H9 (cell line): ENCODE results near the gene COL27A1. TPM values are rescaled to one million over a fixed set of nuclear protein-coding genes. Genes with fewer than 3 reads are reported as not detected.

ENCODE experiments used
- DNase-seq: peaks from one replicate; pipeline ENCODE4 v3.0.0-alpha.2; 2017
- H2AFZ ChIP-seq: one replicate; pipeline ENCODE4 v1.6.1; 2013; ENCODE audit warnings: mild to moderate bottlenecking, low read length, control low read depth, moderate library complexity
- H2AK5ac ChIP-seq: 2 replicates; pipeline ENCODE4 v1.6.1; 2013; ENCODE audit warnings: low read length, control low read depth, mixed read lengths; ENCODE audit not compliant: insufficient read length
- H2BK120ac ChIP-seq: one replicate; pipeline ENCODE4 v1.6.1; 2013; ENCODE audit warnings: low read depth, mild to moderate bottlenecking, low read length, control low read depth, inconsistent platforms; ENCODE audit not compliant: poor library complexity, severe bottlenecking
- H2BK12ac ChIP-seq: 2 replicates; pipeline ENCODE4 v1.6.1; 2013; ENCODE audit warnings: low read length, control low read depth, mixed read lengths, low read depth; ENCODE audit not compliant: insufficient read length
- H2BK15ac ChIP-seq: 2 replicates; pipeline ENCODE4 v1.6.1; 2013; ENCODE audit warnings: low read depth, low read length, control low read depth
- H2BK20ac ChIP-seq: one replicate; pipeline ENCODE4 v1.6.1; 2013; ENCODE audit warnings: low read depth, mild to moderate bottlenecking, low read length, control low read depth, inconsistent platforms; ENCODE audit not compliant: poor library complexity, severe bottlenecking
- H2BK5ac ChIP-seq: 2 replicates; pipeline ENCODE4 v1.6.1; 2013; ENCODE audit warnings: low read length, control low read depth, mixed read lengths; ENCODE audit not compliant: insufficient read length
- H3K14ac ChIP-seq: 2 replicates; pipeline ENCODE4 v1.6.1; 2013; ENCODE audit warnings: low read length, control low read depth; ENCODE audit not compliant: insufficient read depth
- H3K18ac ChIP-seq: 2 replicates; pipeline ENCODE4 v1.6.1; 2013; ENCODE audit warnings: low read depth, mild to moderate bottlenecking, mixed read lengths, low read length, control low read depth; ENCODE audit not compliant: insufficient read length
- H3K23ac ChIP-seq: 2 replicates; pipeline ENCODE4 v1.6.1; 2013; ENCODE audit warnings: low read length, control low read depth, mixed read lengths, low read depth; ENCODE audit not compliant: insufficient read length
- H3K23me2 ChIP-seq: 2 replicates; pipeline ENCODE4 v1.6.1; 2013; ENCODE audit warnings: low read depth, mild to moderate bottlenecking, mixed read lengths, low read length, control low read depth; ENCODE audit not compliant: insufficient read length, poor library complexity, severe bottlenecking
- H3K27ac ChIP-seq: 2 replicates; pipeline ENCODE4 v1.5.1; 2013; ENCODE audit warnings: low read length, control low read depth, mixed read lengths, low read depth; ENCODE audit not compliant: insufficient read length
- H3K27me3 ChIP-seq: 2 replicates; pipeline ENCODE4 v1.6.1; 2013; ENCODE audit warnings: low read length, control low read depth, inconsistent platforms; ENCODE audit not compliant: insufficient read depth
- H3K4ac ChIP-seq: 2 replicates; pipeline ENCODE4 v1.6.1; 2013; ENCODE audit warnings: low read depth, mild to moderate bottlenecking, control low read depth, inconsistent platforms, low read length, moderate library complexity
- H3K4me1 ChIP-seq: 2 replicates; pipeline ENCODE4 v1.6.1; 2013; ENCODE audit warnings: low read length, control low read depth, inconsistent platforms; ENCODE audit not compliant: insufficient read depth
- H3K4me2 ChIP-seq: 2 replicates; pipeline ENCODE4 v1.6.1; 2013; ENCODE audit warnings: low read length, control low read depth, mixed read lengths; ENCODE audit not compliant: insufficient read length, insufficient read depth
- H3K56ac ChIP-seq: 2 replicates; pipeline ENCODE4 v1.6.1; 2013; ENCODE audit warnings: low read depth, mild to moderate bottlenecking, mixed read lengths, low read length, control low read depth; ENCODE audit not compliant: insufficient read length
- H3K79me1 ChIP-seq: 2 replicates; pipeline ENCODE4 v1.6.1; 2013; ENCODE audit warnings: low read depth, mild to moderate bottlenecking, moderate library complexity, low read length, control low read depth, inconsistent platforms; ENCODE audit not compliant: insufficient read depth, poor library complexity, severe bottlenecking
- H3K79me2 ChIP-seq: 2 replicates; pipeline ENCODE4 v1.6.1; 2013; ENCODE audit warnings: low read length, control low read depth, inconsistent platforms; ENCODE audit not compliant: insufficient read depth
- H3K9ac ChIP-seq: 2 replicates; pipeline ENCODE4 v1.6.1; 2013; ENCODE audit warnings: low read length, control low read depth, mixed read lengths; ENCODE audit not compliant: insufficient read length; ENCODE audit errors: extremely low read depth
- H3K9me3 ChIP-seq: one replicate; pipeline ENCODE4 v1.6.1; 2013; ENCODE audit warnings: low read depth, low read length, inconsistent platforms; ENCODE audit not compliant: control insufficient read depth
- H3T11ph ChIP-seq: one replicate; pipeline ENCODE4 v1.6.1; 2013; ENCODE audit warnings: mild to moderate bottlenecking, low read length, control low read depth, inconsistent platforms
- H4K20me1 ChIP-seq: one replicate; pipeline ENCODE4 v1.6.1; 2013; ENCODE audit not compliant: control insufficient read depth, insufficient read length, insufficient read depth
- H4K5ac ChIP-seq: 2 replicates; pipeline ENCODE4 v1.6.1; 2013; ENCODE audit warnings: low read depth, mild to moderate bottlenecking, mixed read lengths, low read length, control low read depth; ENCODE audit not compliant: insufficient read length
- H4K8ac ChIP-seq: replicated peaks from 2 replicates; pipeline ENCODE4 v1.6.1; 2013; ENCODE audit warnings: low read length, control low read depth, mixed read lengths, low read depth; ENCODE audit not compliant: insufficient read length
- H4K91ac ChIP-seq: 2 replicates; pipeline ENCODE4 v1.6.1; 2013; ENCODE audit warnings: low read depth, mild to moderate bottlenecking, moderate library complexity, mixed read lengths, low read length, control low read depth; ENCODE audit not compliant: insufficient read length
- H3K27ac Mint-ChIP-seq, 3 experiments: 2 replicates in 2 of 3; 3 replicates in 1 of 3; pipeline ENCODE4 v1.8.0; 2020 to 2021; ENCODE audit warnings: mixed read lengths in 3 of 3, mild to moderate bottlenecking in 1 of 3, moderate library complexity in 1 of 3
- H3K27me3 Mint-ChIP-seq: 2 replicates; pipeline ENCODE4 v1.8.0; 2021; ENCODE audit warnings: low read depth, mild to moderate bottlenecking, moderate library complexity, mixed read lengths
- H3K36me3 Mint-ChIP-seq, 3 experiments: 2 replicates in 2 of 3; 3 replicates in 1 of 3; pipeline ENCODE4 v1.8.0; 2020 to 2021; ENCODE audit warnings: low read depth in 3 of 3, mixed read lengths in 3 of 3; ENCODE audit not compliant: insufficient read depth in 1 of 3
- H3K4me1 Mint-ChIP-seq, 2 experiments: 2 replicates each; pipeline ENCODE4 v1.8.0; 2020; ENCODE audit warnings: mixed read lengths in 2 of 2
- H3K4me3 Mint-ChIP-seq, 2 experiments: 2 replicates in 1 of 2; 3 replicates in 1 of 2; pipeline ENCODE4 v1.8.0; 2020 to 2021; ENCODE audit warnings: mild to moderate bottlenecking in 2 of 2, mixed read lengths in 2 of 2, moderate library complexity in 1 of 2
- H3K9me3 Mint-ChIP-seq, 2 experiments: 2 replicates in 1 of 2; 3 replicates in 1 of 2; pipeline ENCODE4 v1.8.0; 2020; ENCODE audit warnings: mild to moderate bottlenecking in 2 of 2, mixed read lengths in 2 of 2, moderate library complexity in 1 of 2
- WGBS: extraction: QIAGEN DNeasy Blood & Tissue Kit; methylation state at CpG from one replicate; pipeline ENCODE4 v1.1.7; 2013; ENCODE audit warnings: missing lambda C conversion rate, low lambda C conversion rate, mixed read lengths; ENCODE audit not compliant: insufficient read length; ENCODE audit errors: extremely low coverage; 5-methylcytosine and 5-hydroxymethylcytosine counted together
- total RNA-seq: library from RNA; stranded (reverse); gene quantifications from 2 replicates; pipeline ENCODE4 v1.2.1, GENCODE V29; 2021
- TF ChIP-seq, protein P1 (sequence below): fragments of 200-600 bp; sonication (generic); conservative IDR thresholded peaks from 3 replicates; pipeline ENCODE4 v1.8.0; 2021; ENCODE audit warnings: antibody characterized with exemption, mild to moderate bottlenecking

COL27A1 gene
- total RNA-seq, 1 experiment from 2014 or later, result 17.9 TPM

DNA sequence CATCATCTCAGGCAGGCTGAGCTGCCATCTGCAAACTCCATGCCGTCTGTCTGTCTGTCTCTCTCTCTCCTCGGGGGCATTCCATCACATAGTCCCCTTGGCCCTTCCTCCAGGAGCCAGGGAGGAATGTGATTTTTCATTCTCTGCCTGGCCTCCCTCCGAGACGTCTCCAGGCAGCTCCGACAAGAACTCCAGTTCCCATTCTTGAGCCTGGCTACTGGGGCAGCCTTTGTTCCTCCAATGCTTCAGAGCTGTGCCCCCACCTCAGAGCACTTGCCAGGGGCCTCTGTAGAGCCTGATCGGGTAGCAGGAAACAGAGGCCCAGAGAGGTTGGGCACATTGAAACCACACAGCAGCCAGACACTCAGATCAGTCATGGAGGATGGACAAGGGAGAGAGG lies 74.0 kb downstream of the COL27A1 start:
- Histone ChIP-seq H3K27me3 (no peaks in the 10 kb centered on the region), H4K8ac (no peak overlapping the region), H2BK15ac (no peak overlapping the region), H3K9me3 (no peaks in the 10 kb centered on the region), H2BK5ac (no peak overlapping the region), H3K23me2 (no peaks in the 10 kb centered on the region), H3K79me1 (no peaks in the 10 kb centered on the region), H4K20me1 (no peaks in the 10 kb centered on the region), H2BK12ac (no peak overlapping the region), H3K56ac (no peak overlapping the region), H3K79me2 (no peaks in the 10 kb centered on the region), H4K91ac (no peak overlapping the region), H3K9ac (no peak overlapping the region), H3T11ph (no peak overlapping the region), H2AK5ac (no peak overlapping the region), H3K14ac (no peak overlapping the region; the same call in 1 of the 2 replicates), H3K4ac (no peak overlapping the region), H2BK20ac (no peak overlapping the region), H3K18ac (no peak overlapping the region), H3K23ac (no peak overlapping the region), H2AFZ (no peak overlapping the region), H3K27ac (no peak overlapping the region), H3K4me1 (0 out of 2 replicates have a peak, but pooled peaks cover 3% of the 10 kb centered on the region), H2BK120ac (no peak overlapping the region), H4K5ac (no peak overlapping the region), H3K4me2 (no peak overlapping the region)
- Mint-ChIP-seq H3K4me1 (peaks cover 24 to 44% of the 10 kb centered on the region in 2 experiments), H3K4me3 (no peak overlapping the region), H3K27me3 (peaks cover 5% of the 10 kb centered on the region), H3K27ac (peak overlapping the region in 1 of 3 experiments; percentile 28; a peak in 2 of 7 replicates), H3K9me3 (no peaks in the 10 kb centered on the region; a peak in 1 of 5 replicates), H3K36me3 (no peaks in the 10 kb centered on the region)
- TF ChIP-seq, protein P1, sequence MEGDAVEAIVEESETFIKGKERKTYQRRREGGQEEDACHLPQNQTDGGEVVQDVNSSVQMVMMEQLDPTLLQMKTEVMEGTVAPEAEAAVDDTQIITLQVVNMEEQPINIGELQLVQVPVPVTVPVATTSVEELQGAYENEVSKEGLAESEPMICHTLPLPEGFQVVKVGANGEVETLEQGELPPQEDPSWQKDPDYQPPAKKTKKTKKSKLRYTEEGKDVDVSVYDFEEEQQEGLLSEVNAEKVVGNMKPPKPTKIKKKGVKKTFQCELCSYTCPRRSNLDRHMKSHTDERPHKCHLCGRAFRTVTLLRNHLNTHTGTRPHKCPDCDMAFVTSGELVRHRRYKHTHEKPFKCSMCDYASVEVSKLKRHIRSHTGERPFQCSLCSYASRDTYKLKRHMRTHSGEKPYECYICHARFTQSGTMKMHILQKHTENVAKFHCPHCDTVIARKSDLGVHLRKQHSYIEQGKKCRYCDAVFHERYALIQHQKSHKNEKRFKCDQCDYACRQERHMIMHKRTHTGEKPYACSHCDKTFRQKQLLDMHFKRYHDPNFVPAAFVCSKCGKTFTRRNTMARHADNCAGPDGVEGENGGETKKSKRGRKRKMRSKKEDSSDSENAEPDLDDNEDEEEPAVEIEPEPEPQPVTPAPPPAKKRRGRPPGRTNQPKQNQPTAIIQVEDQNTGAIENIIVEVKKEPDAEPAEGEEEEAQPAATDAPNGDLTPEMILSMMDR, result no peak
- no CpG with 5 or more reads among the region's 6 CpGs for WGBS
- no peak for DNase-seq
